Smooth muscle cell (in vitro differentiated cells): ENCODE results near the gene FAM229A. TPM values are rescaled to one million over a fixed set of nuclear protein-coding genes. Genes with fewer than 3 reads are reported as not detected.

Source experiments
- DNase-seq: peaks from one replicate; lab custom pipeline; 2025; ENCODE audit not compliant: unreplicated experiment; lab: John Stamatoyannopoulos, UW
- H2AFZ ChIP-seq: fragments of 200-600 bp; sonication (generic); 2 replicates; pipeline ENCODE4 v1.6.0; 2016; ENCODE audit warnings: antibody characterized with exemption, low read depth, mild to moderate bottlenecking
- H3F3A ChIP-seq: fragments of 200-600 bp; sonication (generic); 2 replicates; pipeline ENCODE4 v1.6.0; 2017; ENCODE audit warnings: antibody characterized with exemption, low read depth
- H3K27ac ChIP-seq: fragments of 200-600 bp; sonication (generic); 2 replicates; pipeline ENCODE4 v1.5.1; 2016; ENCODE audit warnings: low read depth, mild to moderate bottlenecking
- H3K27me3 ChIP-seq: fragments of 200-600 bp; sonication (generic); 2 replicates; pipeline ENCODE4 v1.6.1; 2016; ENCODE audit warnings: low read depth, mild to moderate bottlenecking
- H3K36me3 ChIP-seq: fragments of 200-600 bp; sonication (generic); 2 replicates; pipeline ENCODE4 v1.5.1; 2016; ENCODE audit warnings: low read depth
- H3K4me1 ChIP-seq: fragments of 200-600 bp; sonication (generic); 2 replicates; pipeline ENCODE4 v1.5.1; 2016; ENCODE audit warnings: low read depth
- H3K4me2 ChIP-seq: fragments of 200-600 bp; sonication (generic); 2 replicates; pipeline ENCODE4 v1.6.0; 2016; ENCODE audit warnings: mild to moderate bottlenecking
- H3K4me3 ChIP-seq: fragments of 200-600 bp; sonication (generic); 2 replicates; pipeline ENCODE4 v1.5.1; 2016; ENCODE audit warnings: mild to moderate bottlenecking
- H3K79me2 ChIP-seq: fragments of 200-600 bp; sonication (generic); 2 replicates; pipeline ENCODE4 v1.6.0; 2016; ENCODE audit warnings: low read depth, mild to moderate bottlenecking
- H3K9ac ChIP-seq: fragments of 200-600 bp; sonication (generic); 2 replicates; pipeline ENCODE4 v1.6.0; 2016; ENCODE audit warnings: low read depth
- H3K9me3 ChIP-seq: fragments of 200-600 bp; sonication (generic); replicated peaks from 2 replicates; pipeline ENCODE4 v1.5.1; 2016; ENCODE audit warnings: low read depth
- H4K20me1 ChIP-seq: fragments of 200-600 bp; sonication (generic); 2 replicates; pipeline ENCODE4 v1.6.0; 2016; ENCODE audit warnings: low read depth
- CTCF ChIP-seq: fragments of 200-600 bp; sonication (generic); IDR thresholded peaks from 2 replicates; pipeline ENCODE4 v1.5.1; 2017; ENCODE audit warnings: borderline replicate concordance, mild to moderate bottlenecking, antibody characterized with exemption; ENCODE audit not compliant: insufficient read depth, poor library complexity, severe bottlenecking
- WGBS: methylation state at CpG from one replicate; pipeline ENCODE4 v1.1.7; 2016; ENCODE audit warnings: low lambda C conversion rate; 5-methylcytosine and 5-hydroxymethylcytosine counted together
- polyA plus RNA-seq: library from polyadenylated mRNA; unstranded; fragments of >200 nt; fragmentation: Nextera tagmentation; extraction: Ambion mirVana; gene quantifications from 2 replicates; pipeline ENCODE4 v1.2.1, GENCODE V29; 2016
- total RNA-seq: library from RNA; depleted of rRNA; stranded (reverse); fragments of >200 nt; gene quantifications from 2 replicates; pipeline ENCODE4 v1.2.3, GENCODE V29; 2014

Gene FAM229A
- total and polyA plus RNA-seq, 2 experiments from 2014 or later: 1.6 to 11.1 TPM

GRCh38 chr1:32334864-32335534 lies 27.3 kb downstream of the FAM229A start:
- H3F3A ChIP-seq: peaks cover 28% of the 10 kb centered on the region
- peak overlapping the region; percentile 95 for H3K9ac ChIP-seq
- H3K27me3 ChIP-seq: no peaks in the 10 kb centered on the region
- 4% methylated on average over 41 of the region's 46 CpGs for WGBS
- H3K9me3 ChIP-seq: no peaks in the 10 kb centered on the region
- H4K20me1 ChIP-seq: peaks cover 45% of the 10 kb centered on the region
- H3K4me1 ChIP-seq: peaks cover 46% of the 10 kb centered on the region
- no peaks in the 10 kb centered on the region for H3K36me3 ChIP-seq
- peak; percentile 84 for TF ChIP-seq CTCF
- DNase-seq: no peak
- peaks cover 24% of the 10 kb centered on the region for H3K79me2 ChIP-seq
- H3K4me3 ChIP-seq: peak overlapping the region; percentile 99
- H3K4me2 ChIP-seq: peak overlapping the region; percentile 99
- H3K27ac ChIP-seq: peak overlapping the region; percentile 64
- no peak overlapping the region for H2AFZ ChIP-seq

GRCh38 chr1:32334274-32334861 lies 27.9 kb downstream of the FAM229A start:
- Histone ChIP-seq H3K36me3 (no peaks in the 10 kb centered on the region), H4K20me1 (peaks cover 47% of the 10 kb centered on the region), H2AFZ (no peak overlapping the region), H3F3A (peaks cover 26% of the 10 kb centered on the region), H3K4me1 (peaks cover 46% of the 10 kb centered on the region), H3K79me2 (peaks cover 24% of the 10 kb centered on the region), H3K27ac (peak overlapping the region; percentile 64), H3K27me3 (no peaks in the 10 kb centered on the region), H3K9me3 (no peaks in the 10 kb centered on the region), H3K4me3 (peak overlapping the region; percentile 99), H3K9ac (peak overlapping the region; percentile 95), H3K4me2 (peak overlapping the region; percentile 99)
- WGBS: 50% methylated on average over 9 of the region's 9 CpGs
- no peak for TF ChIP-seq CTCF
- DNase-seq: no peak

GRCh38 chr1:32333251-32333963 lies 28.9 kb downstream of the FAM229A start:
- peak overlapping the region; percentile 64 for H3K27ac ChIP-seq

More at GRCh38 chr1:32333251-32333963, 28.9 kb downstream of the FAM229A start:
- Histone ChIP-seq H3F3A (peaks cover 24% of the 10 kb centered on the region), H3K27me3 (no peaks in the 10 kb centered on the region), H2AFZ (no peak overlapping the region), H3K4me3 (peak overlapping the region; percentile 99), H3K9ac (no peak overlapping the region), H3K79me2 (peaks cover 24% of the 10 kb centered on the region), H4K20me1 (peaks cover 54% of the 10 kb centered on the region), H3K36me3 (no peaks in the 10 kb centered on the region), H3K4me2 (peak overlapping the region; percentile 99), H3K9me3 (no peaks in the 10 kb centered on the region), H3K4me1 (peaks cover 43% of the 10 kb centered on the region)
- WGBS: 86% methylated on average over 3 of the region's 3 CpGs
- no peak for TF ChIP-seq CTCF
- no peak for DNase-seq
